GM12801 (cell line): Measurements from ENCODE around the gene CHST3.

ENCODE experiments used
- CTCF ChIP-seq: IDR thresholded peaks from one replicate; pipeline ENCODE4 v1.5.1; 2011; ENCODE audit warnings: control low read depth; ENCODE audit not compliant: insufficient read length; ENCODE audit errors: extremely low read depth

The CHST3 gene

GRCh38 chr10:71924771-71925170 is 39.4 kb upstream of the CHST3 start:
- no peak for TF ChIP-seq CTCF

DNA sequence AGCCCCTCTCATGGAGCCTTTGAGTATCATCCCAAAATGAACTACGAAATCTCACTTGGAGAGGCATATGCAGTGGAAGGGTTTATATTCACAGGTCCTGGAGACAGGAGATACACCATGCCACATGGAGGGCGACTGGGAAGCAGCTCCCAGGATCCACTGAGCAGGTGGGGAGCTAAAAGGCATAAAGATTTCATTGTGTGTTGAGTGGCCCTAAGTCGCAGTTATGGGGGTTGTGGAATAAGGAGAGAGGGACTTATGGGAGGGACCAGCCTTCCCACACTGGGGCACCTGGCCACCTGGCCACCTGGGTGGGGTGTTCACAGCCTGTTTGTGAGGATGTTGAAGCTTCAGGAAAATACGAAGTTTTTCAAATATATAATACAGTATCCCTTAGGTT is 37.0 kb upstream of the CHST3 start:
- no peak for TF ChIP-seq CTCF

- no peak for TF ChIP-seq CTCF
Measured at GRCh38 chr10:71927776-71928592, 36.2 kb upstream of the CHST3 start.

- TF ChIP-seq CTCF, result no peak
Measured at GRCh38 chr10:71931295-71931694, 32.9 kb upstream of the CHST3 start.

- no peak for TF ChIP-seq CTCF
Measured at GRCh38 chr10:71933651-71934050, 30.5 kb upstream of the CHST3 start.

- TF ChIP-seq CTCF, result no peak
Measured at GRCh38 chr10:71938211-71938610, 26.0 kb upstream of the CHST3 start.

- TF ChIP-seq CTCF, result no peak
Measured at GRCh38 chr10:71939304-71939703, 24.9 kb upstream of the CHST3 start.
